Skeletal muscle satellite cell (primary cell): ENCODE measurements around the gene TACC2.
A peak's percentile ranks its signal among the peaks of the same experiment; 100 is the strongest.
"Not testable (repeated sequence)": the region's sequence is repeated elsewhere in the genome, so short reads cannot be mapped to it uniquely, and the experiment has no call there.

ENCODE experiments used
- H3K27me3 ChIP-seq: 2 replicates; pipeline ENCODE4 v1.7.0; 2013; ENCODE audit warnings: low read length; ENCODE audit not compliant: control insufficient read depth, insufficient read depth
- H3K36me3 ChIP-seq: 2 replicates; pipeline ENCODE4 v1.7.0; 2013; ENCODE audit warnings: mild to moderate bottlenecking, control low read depth, low read length; ENCODE audit not compliant: insufficient read depth
- H3K4me1 ChIP-seq: 2 replicates; pipeline ENCODE4 v1.7.0; 2013; ENCODE audit warnings: low read length; ENCODE audit not compliant: control insufficient read depth, insufficient read depth
- H3K4me2 ChIP-seq: 2 replicates; pipeline ENCODE4 v1.7.0; 2013; ENCODE audit warnings: mild to moderate bottlenecking, low read length
- H3K4me3 ChIP-seq: 2 replicates; pipeline ENCODE4 v1.7.0; 2013; ENCODE audit warnings: low read length
- H3K9ac ChIP-seq: 2 replicates; pipeline ENCODE4 v1.7.0; 2013; ENCODE audit warnings: mild to moderate bottlenecking, low read depth, low read length, moderate library complexity
- H3K9me3 ChIP-seq: replicated peaks from 2 replicates; pipeline ENCODE4 v1.7.0; 2013; ENCODE audit warnings: mild to moderate bottlenecking, control low read depth, low read length

TACC2 gene

DNA sequence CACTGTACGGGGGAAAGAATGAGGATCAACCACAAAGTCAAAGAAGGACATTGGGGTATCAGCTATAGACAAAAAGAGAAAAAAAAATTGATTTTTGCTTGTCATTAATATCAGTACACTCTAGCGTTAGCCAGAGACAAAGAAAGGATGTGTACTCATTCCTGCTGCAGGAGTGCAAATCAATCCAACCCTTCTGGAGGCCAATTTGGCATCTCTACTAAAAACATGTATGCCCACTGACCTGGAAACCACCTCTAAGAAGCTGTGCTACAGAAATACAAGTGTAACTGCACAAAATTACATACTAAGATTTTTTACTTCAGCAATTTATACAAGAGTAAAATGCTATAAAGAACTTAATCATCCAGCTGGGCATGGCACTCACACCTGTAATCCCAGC is 27.5 kb upstream of the TACC2 start:
- Histone ChIP-seq H3K27me3 (no peaks in the 10 kb centered on the region), H3K36me3 (peaks cover 13% of the 10 kb centered on the region), H3K4me2 (no peak overlapping the region), H3K4me1 (peaks cover 8% of the 10 kb centered on the region), H3K9me3 (no peaks in the 10 kb centered on the region), H3K4me3 (no peak overlapping the region), H3K9ac (no peak overlapping the region)

DNA sequence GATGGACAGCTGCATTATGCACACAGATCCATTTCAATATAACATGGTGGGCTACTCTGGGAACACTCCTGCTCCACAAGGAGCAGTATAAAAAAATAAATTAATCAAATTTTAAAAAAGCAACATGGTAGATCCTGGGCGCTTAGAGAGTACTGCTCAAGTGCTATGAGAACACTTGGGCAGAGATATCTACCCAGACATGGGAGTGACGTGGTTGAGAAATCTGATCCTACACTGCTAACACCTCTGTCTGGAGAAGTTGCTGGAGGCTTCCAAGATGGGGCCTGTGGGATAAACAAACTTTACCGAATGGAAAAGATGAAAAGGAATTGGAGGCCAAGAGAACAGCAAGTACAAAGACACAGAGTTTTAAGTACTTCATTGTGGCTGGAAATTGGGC is 23.0 kb upstream of the TACC2 start:
- Histone ChIP-seq H3K36me3 (peaks cover 28% of the 10 kb centered on the region), H3K4me3 (no peak overlapping the region), H3K9me3 (no peaks in the 10 kb centered on the region), H3K27me3 (no peaks in the 10 kb centered on the region), H3K9ac (no peak overlapping the region), H3K4me2 (no peak overlapping the region), H3K4me1 (no peaks in the 10 kb centered on the region)

DNA sequence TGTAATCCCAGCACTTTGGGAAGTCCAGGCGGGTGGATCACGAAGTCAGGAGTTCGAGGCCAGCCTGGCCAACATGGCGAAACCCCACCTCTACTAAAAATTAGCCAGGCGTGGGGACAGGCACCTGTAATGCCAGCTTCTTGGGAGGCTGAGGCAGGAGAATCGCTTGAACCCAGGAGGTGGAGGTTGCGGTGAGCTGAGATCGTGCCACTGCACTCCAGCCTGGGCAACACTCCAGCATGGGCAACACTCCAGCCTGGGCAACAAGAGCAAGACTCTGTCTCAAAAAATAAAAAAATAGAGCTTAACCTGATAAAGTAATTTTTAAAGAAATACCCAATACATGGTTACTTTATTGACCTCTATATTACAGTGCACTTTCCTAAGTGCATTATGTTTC is 19.9 kb upstream of the TACC2 start:
- H3K4me2 ChIP-seq, H3K4me1 ChIP-seq, H3K4me3 ChIP-seq, H3K9ac ChIP-seq, H3K9me3 ChIP-seq, H3K27me3 ChIP-seq: not testable (repeated sequence)
- peaks cover 28% of the 10 kb centered on the region for H3K36me3 ChIP-seq

DNA sequence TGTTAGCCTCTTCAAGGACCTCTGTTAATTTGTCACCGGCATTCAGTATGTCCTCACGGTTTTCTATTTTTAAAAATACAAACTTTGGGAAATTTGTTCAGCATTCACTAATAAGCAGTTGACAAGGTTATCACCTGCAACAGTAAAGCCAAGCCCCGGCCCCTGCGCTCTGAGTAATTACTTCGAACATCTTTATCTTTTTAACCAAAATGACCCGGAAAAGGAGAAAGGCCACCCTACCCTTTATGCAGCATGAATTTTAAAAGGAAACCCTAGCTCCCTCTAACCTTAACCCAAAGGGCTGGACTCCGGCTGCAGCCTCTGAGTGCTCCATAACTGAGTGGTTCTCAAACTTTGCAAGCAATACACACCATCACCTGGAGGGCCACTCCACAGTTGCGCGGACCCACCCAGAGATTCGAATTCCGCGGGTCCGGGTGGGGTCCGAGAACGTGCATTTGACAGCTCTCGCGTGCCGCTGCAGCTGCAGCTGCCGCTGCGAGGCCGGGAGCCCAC is 14.9 kb upstream of the TACC2 start:
- peak overlapping the region; percentile 97 for H3K9ac ChIP-seq
- H3K4me2 ChIP-seq: peak overlapping the region; percentile 97
- no peaks in the 10 kb centered on the region for H3K27me3 ChIP-seq
- H3K4me3 ChIP-seq: peak overlapping the region; percentile 94
- peaks cover 4% of the 10 kb centered on the region for H3K4me1 ChIP-seq
- H3K9me3 ChIP-seq: no peaks in the 10 kb centered on the region
- peaks cover 3% of the 10 kb centered on the region for H3K36me3 ChIP-seq

DNA sequence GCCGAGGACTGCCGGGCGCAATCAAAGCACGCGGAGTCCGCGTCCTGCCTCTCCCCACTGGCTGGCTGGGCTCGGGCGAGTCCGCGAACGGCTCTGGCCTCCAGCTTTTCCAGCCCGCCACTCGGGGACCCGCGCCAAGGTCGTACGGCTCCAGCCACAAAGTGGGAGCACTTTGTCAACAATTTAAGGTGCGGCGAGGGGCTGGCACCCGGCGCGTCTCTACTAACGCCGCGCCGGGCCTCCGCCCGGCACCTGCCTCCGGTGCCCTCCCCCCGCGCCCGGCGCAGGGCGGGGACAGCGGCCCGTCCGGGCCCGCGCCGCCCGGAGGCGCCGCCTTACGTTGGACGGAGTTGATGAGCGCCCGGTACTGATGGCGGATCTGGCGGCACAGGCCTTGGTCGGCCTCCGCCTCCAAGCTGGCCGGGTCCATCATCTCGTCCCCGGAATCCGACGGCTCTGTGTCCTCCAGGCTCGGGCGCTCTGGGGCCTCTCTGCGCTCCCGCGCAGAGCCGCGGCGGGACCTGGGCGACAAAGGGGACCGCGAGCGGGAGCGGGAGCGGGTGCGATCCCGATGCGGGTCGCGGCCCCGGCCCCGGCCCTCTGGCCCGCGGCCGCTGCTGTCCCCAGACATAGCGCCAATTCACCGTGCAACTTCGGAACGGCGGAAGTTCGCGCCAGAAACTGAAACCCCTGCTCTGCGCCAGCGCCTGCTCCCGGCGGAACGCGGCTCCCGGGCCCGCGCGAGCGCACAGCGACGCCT is 14.2 kb upstream of the TACC2 start, which contains the start of gene NSMCE4A:
Gene NSMCE4A (minus strand): TSS at position 683 of the 760 bp plus-strand sequence. CDS start 52 bp downstream, at position 631.
- no peaks in the 10 kb centered on the region for H3K9me3 ChIP-seq
- peaks cover 4% of the 10 kb centered on the region for H3K4me1 ChIP-seq
- peaks cover 3% of the 10 kb centered on the region for H3K36me3 ChIP-seq
- H3K9ac ChIP-seq: peak within 1 kb of the TSS; percentile 97
- no peaks in the 10 kb centered on the region for H3K27me3 ChIP-seq
- H3K4me2 ChIP-seq: peak within 1 kb of the TSS; percentile 97
- H3K4me3 ChIP-seq: peak within 1 kb of the TSS; percentile 94

DNA sequence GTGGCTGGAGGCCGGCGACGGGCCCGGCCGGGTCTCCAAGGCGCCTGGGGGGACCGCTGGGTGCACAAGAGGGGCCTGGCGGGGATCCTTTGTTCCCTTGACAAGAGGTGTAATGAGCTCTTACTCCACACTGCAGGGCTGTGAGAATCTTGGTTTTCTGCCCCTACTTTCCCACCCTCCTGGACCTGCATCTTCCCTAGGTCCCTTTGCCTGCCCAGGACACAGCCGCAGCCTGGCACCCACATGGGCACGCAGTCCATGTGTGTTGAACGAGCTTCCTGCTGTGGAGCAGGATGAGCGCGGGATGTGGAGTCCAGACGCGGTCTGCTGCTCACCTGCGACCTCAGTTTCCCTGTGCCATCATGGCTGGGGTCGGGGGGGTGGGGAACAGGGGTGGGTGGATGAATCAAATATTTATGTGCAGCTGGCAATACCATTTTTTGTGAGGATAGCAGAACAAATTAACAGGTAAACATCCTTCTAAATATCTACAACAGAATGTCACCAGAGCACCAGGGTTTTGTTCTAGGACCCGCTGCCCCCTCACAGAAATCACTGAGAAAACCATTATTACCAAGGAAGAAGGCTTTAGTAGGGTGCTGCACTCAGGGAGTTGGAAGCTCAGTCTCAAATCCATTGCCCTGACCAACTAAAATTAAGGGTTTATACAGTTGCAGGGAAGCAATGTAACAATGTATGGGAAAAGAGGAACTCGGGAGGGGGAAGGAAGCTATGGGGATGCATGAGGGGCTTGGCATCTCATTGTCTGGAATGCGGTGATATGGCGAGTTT is 13.5 kb upstream of the TACC2 start:
- H3K9me3 ChIP-seq: no peaks in the 10 kb centered on the region
- peaks cover 4% of the 10 kb centered on the region for H3K4me1 ChIP-seq
- H3K9ac ChIP-seq: peak overlapping the region; percentile 97
- H3K27me3 ChIP-seq: no peaks in the 10 kb centered on the region
- H3K4me3 ChIP-seq: peak overlapping the region; percentile 94
- peak overlapping the region; percentile 97 for H3K4me2 ChIP-seq
- peaks cover 1% of the 10 kb centered on the region for H3K36me3 ChIP-seq

DNA sequence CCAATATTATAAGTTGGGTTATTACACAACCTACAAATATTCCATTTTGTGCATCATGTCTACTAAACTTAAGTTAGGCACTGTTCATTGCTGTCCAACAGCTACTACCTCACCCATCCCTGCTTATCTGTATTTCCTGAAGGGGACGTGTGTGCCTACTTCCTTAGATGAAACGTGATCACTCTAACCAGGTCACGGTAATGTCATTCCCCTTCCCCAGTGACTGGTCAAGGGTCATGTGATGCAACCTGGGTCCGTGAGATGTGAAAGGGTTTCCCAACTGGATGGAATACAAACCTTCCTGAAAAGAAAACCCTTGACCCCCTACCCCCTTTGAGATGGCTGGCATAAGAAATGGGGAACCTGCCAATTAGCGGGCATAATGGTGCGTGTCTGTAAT is 12.4 kb upstream of the TACC2 start:
- peaks cover 4% of the 10 kb centered on the region for H3K4me1 ChIP-seq
- no peaks in the 10 kb centered on the region for H3K36me3 ChIP-seq
- no peak overlapping the region for H3K4me3 ChIP-seq
- no peaks in the 10 kb centered on the region for H3K9me3 ChIP-seq
- H3K4me2 ChIP-seq: no peak overlapping the region
- no peak overlapping the region for H3K9ac ChIP-seq
- no peaks in the 10 kb centered on the region for H3K27me3 ChIP-seq

DNA sequence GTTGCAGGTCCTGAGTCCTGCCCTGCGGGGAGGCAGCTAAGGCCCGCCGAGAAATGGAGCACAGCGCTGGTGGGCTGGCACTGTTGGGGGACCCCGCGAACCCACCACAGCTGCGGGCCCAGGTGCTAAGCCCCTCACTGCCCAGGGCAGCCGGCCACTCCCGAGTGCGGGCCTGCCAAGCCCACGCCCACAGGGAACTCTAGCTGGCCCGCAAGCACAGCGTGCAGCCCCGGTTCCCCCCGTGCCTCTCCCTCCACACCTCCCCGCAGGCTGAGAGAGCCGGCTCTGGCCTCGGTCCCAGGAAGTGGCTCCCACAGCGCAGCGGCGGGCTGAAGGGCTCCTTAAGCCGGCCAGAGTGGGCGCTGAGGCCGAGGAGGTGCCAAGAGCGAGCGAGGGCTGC is 10.5 kb upstream of the TACC2 start:
- no peaks in the 10 kb centered on the region for H3K9me3 ChIP-seq
- H3K4me2 ChIP-seq: no peak overlapping the region
- no peak overlapping the region for H3K9ac ChIP-seq
- no peaks in the 10 kb centered on the region for H3K36me3 ChIP-seq
- H3K4me3 ChIP-seq: no peak overlapping the region
- peaks cover 1% of the 10 kb centered on the region for H3K4me1 ChIP-seq
- no peaks in the 10 kb centered on the region for H3K27me3 ChIP-seq

DNA sequence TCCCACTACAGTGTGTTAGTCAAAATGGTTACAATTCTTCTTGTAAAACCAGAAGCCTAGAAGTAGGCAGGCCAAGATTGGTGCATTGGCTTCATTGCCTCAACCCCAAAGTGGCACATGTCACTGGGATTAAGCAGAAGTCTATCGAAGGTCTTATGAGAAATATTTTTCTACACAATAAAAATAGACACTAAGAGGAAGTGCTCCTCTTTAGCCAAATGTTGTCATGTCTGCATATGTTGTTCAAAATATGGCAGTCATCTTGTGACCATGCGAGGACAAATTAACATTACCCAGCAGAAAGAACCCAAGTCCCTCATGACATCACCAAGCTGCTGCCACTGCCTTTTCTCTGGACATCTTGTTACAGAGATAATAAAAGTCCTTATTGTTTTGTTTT is 7.6 kb upstream of the TACC2 start:
- Histone ChIP-seq H3K4me3 (no peak overlapping the region), H3K4me2 (no peak overlapping the region), H3K36me3 (no peaks in the 10 kb centered on the region), H3K9ac (no peak overlapping the region), H3K9me3 (no peaks in the 10 kb centered on the region), H3K27me3 (no peaks in the 10 kb centered on the region), H3K4me1 (no peaks in the 10 kb centered on the region)

DNA sequence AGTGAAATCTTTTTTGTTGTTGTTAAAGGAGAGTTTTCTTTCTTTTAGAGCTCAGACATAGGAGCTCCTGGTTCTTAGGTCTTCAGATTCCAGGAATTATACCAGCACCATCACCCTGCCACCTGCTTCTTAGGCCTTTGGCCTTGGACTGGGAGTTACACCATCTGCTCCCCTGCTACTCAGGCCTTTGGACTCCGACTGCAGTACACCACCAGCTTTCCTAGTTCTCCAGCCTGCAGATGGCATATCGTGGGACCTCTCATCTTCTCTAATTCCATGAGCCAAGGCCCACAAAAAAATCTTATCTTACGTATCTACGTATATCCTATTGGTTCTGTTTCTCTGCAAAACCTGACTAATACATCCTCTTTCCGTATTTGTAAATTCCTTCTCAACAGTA is 5.1 kb upstream of the TACC2 start:
- Histone ChIP-seq H3K9me3 (no peaks in the 10 kb centered on the region), H3K27me3 (no peaks in the 10 kb centered on the region), H3K4me3 (no peak overlapping the region), H3K36me3 (no peaks in the 10 kb centered on the region), H3K4me1 (no peaks in the 10 kb centered on the region), H3K9ac (no peak overlapping the region), H3K4me2 (no peak overlapping the region)

DNA sequence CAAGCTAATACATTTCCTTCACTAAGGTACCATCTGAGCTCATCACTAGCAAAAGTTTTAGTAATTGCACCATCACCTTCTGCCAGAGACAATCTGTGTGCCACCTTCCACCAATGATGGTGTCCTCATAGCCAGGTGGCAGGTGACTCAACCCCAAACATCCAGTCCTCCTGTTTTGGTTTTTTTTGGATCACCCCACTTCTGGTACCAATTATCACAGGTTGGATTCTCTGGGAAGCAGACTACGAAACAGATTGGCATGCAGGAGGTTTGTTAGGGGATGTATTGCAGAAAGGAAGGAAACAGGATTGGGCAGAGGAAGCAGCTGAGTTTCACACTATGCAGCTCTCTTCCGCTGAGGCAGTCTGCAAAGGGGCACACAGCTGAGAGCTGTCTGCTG is 4.5 kb upstream of the TACC2 start:
- H3K36me3 ChIP-seq: no peaks in the 10 kb centered on the region
- no peak overlapping the region for H3K4me2 ChIP-seq
- H3K4me1 ChIP-seq: no peaks in the 10 kb centered on the region

More for the DNA sequence above, 4.5 kb upstream of the TACC2 start:
- Histone ChIP-seq H3K27me3 (no peaks in the 10 kb centered on the region), H3K4me3 (no peak overlapping the region), H3K9me3 (no peaks in the 10 kb centered on the region), H3K9ac (no peak overlapping the region)
